GM19240 (cell line): ENCODE results near the gene UBE2E1.
"Not testable (repeated sequence)": the region's sequence is repeated elsewhere in the genome, so short reads cannot be mapped to it uniquely, and the experiment has no call there.

ENCODE experiments used
- DNase-seq: peaks from one replicate; pipeline ENCODE4 v3.0.0; 2011; ENCODE audit warnings: low spot score; ENCODE audit not compliant: insufficient read length

Gene UBE2E1

GRCh38 chr3:23877329-23877980, 71.7 kb downstream of the UBE2E1 start:
- DNase-seq = no peak

GRCh38 chr3:23879485-23879884, 73.7 kb downstream of the UBE2E1 start:
- DNase-seq = no peak

- no peak for DNase-seq
These were observed 75.1 kb downstream of the UBE2E1 start for GRCh38 chr3:23880703-23881339.

GRCh38 chr3:23881993-23882392, 76.2 kb downstream of the UBE2E1 start:
- DNase-seq = not testable (repeated sequence)

- DNase-seq = no peak
These were observed 76.7 kb downstream of the UBE2E1 start for GRCh38 chr3:23882487-23882918.

GRCh38 chr3:23884481-23884880, 78.7 kb downstream of the UBE2E1 start:
- no peak for DNase-seq

- no peak for DNase-seq
These were observed 79.5 kb downstream of the UBE2E1 start for GRCh38 chr3:23885210-23885609.

GRCh38 chr3:23886311-23886710, 80.6 kb downstream of the UBE2E1 start:
- DNase-seq = no peak

- no peak for DNase-seq
These were observed 83.0 kb downstream of the UBE2E1 start for GRCh38 chr3:23888617-23889228.

GRCh38 chr3:23889386-23889785, 83.6 kb downstream of the UBE2E1 start:
- DNase-seq = no peak

- no peak for DNase-seq
These were observed 84.2 kb downstream of the UBE2E1 start for GRCh38 chr3:23889950-23890349.

GRCh38 chr3:23894254-23895061, 88.7 kb downstream of the UBE2E1 start:
- DNase-seq = no peak

GRCh38 chr3:23895181-23895580, 89.4 kb downstream of the UBE2E1 start:
- DNase-seq = no peak

GRCh38 chr3:23900744-23901143, 95.0 kb downstream of the UBE2E1 start:
- no peak for DNase-seq

GRCh38 chr3:23904545-23904944, 98.8 kb downstream of the UBE2E1 start:
- no peak for DNase-seq

GRCh38 chr3:23909341-23909740, 103.6 kb downstream of the UBE2E1 start:
- DNase-seq = no peak

GRCh38 chr3:23911397-23911796, 105.6 kb downstream of the UBE2E1 start:
- DNase-seq = no peak

- DNase-seq = not testable (repeated sequence)
These were observed 106.6 kb downstream of the UBE2E1 start for GRCh38 chr3:23912335-23912734.

GRCh38 chr3:23913182-23913581, 107.4 kb downstream of the UBE2E1 start:
- DNase-seq = no peak

- no peak for DNase-seq
These were observed 108.4 kb downstream of the UBE2E1 start for GRCh38 chr3:23913873-23914743.

GRCh38 chr3:23915537-23916108, 109.9 kb downstream of the UBE2E1 start:
- no peak for DNase-seq
